ENCODE results near the gene TANK. TPM values are rescaled to one million over a fixed set of nuclear protein-coding genes. Genes with fewer than 3 reads are reported as not detected.
A peak's percentile ranks its signal among the peaks of the same experiment; 100 is the strongest.

The TANK gene
- total RNA-seq, 1 donor from 2014 or later, result 114 TPM

- no peak for DNase-seq
Measured at GRCh38 chr2:161233858-161234431, 73.7 kb downstream of the TANK start.

GRCh38 chr2:161234627-161235026, 74.4 kb downstream of the TANK start:
- no peak for DNase-seq

GRCh38 chr2:161237392-161238264, 77.4 kb downstream of the TANK start:
- DNase-seq, result peak; percentile 58

DNA sequence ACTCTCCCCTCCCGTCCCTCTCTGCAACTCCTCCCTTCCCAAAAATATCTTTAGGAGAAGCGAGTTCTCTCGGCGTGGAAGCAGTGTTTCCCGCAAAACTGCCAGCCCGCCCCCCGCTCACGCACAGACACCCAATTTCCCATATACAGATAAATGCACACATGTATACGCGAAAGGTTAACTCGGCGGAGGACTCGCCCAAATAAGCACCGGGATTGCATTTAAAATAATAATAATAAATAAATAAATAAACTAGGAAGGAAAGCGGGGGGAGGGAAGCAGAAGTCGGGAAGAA, 78.0 kb downstream of the TANK start:
- DNase-seq, result no peak

GRCh38 chr2:161238560-161239325, 78.5 kb downstream of the TANK start:
- DNase-seq, result peak; percentile 65

DNA sequence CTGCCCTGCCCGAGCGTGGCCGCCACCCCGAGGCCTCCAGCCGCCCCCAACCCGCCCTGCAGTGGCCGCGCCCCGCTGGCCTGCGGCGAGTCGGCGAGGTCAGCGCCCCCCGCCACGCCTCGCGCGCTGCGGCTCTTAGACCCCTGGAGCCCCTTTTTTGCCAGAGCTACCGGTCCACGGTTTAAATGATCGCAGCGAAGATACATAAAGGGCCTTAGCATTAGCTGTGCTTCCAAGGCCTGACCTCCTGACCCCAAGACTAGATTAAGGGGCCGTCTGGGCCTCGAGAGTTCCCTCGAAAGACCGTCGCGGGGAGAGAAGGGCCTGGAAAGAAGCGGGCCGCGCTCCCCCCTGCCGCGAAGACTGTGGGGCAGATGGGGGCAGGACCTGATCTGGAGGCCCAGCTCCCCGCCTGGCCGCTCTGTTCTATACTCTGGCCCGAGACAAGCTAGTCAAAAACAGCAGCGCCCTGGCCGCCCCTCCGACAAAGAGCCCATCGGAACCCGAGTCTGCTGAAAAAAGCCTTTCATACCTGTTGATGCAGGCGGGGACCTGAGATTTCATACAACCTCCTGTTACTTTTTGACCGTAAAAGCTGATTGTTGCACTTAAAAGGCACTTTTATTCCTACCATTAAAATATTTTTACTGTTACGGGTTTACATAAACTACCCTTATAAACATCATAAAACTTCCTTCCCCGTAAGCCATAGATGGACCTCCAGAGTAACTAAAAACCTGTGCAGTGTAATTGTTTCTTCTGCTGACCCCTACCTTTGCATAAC, 79.3 kb downstream of the TANK start:
- no peak for DNase-seq

DNA sequence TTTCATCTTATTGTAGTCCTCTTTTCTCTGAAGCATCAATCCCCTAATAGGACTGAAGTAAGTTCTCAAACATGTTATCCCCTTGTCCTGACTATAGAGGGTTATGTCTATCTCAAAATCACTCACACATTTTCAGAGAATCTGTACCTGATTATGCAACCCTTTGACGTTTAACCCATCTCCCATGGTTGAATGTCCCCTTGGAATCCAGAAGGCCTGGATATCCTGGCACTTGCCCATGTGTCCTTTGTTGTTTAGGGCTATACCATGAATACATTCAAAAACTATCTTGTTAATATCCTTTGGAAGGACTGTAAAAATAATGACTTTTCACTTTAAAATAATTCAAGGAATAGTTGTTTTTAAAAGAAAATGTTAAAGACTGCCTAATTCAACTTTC, 81.7 kb downstream of the TANK start:
- no peak for DNase-seq

GRCh38 chr2:161243312-161243711, 83.1 kb downstream of the TANK start:
- no peak for DNase-seq

GRCh38 chr2:161243905-161244304, 83.7 kb downstream of the TANK start:
- DNase-seq, result peak; percentile 10

- DNase-seq, result peak; percentile 32
Measured at GRCh38 chr2:161244387-161245260, 84.4 kb downstream of the TANK start.

GRCh38 chr2:161245261-161245553, 85.0 kb downstream of the TANK start:
- no peak for DNase-seq

- no peak for DNase-seq
Measured at GRCh38 chr2:161245671-161246070, 85.4 kb downstream of the TANK start.

GRCh38 chr2:161246281-161246680, 86.1 kb downstream of the TANK start:
- DNase-seq, result no peak

- DNase-seq, result peak; percentile 81
Measured at GRCh38 chr2:161250864-161251436, 90.7 kb downstream of the TANK start.

DNA sequence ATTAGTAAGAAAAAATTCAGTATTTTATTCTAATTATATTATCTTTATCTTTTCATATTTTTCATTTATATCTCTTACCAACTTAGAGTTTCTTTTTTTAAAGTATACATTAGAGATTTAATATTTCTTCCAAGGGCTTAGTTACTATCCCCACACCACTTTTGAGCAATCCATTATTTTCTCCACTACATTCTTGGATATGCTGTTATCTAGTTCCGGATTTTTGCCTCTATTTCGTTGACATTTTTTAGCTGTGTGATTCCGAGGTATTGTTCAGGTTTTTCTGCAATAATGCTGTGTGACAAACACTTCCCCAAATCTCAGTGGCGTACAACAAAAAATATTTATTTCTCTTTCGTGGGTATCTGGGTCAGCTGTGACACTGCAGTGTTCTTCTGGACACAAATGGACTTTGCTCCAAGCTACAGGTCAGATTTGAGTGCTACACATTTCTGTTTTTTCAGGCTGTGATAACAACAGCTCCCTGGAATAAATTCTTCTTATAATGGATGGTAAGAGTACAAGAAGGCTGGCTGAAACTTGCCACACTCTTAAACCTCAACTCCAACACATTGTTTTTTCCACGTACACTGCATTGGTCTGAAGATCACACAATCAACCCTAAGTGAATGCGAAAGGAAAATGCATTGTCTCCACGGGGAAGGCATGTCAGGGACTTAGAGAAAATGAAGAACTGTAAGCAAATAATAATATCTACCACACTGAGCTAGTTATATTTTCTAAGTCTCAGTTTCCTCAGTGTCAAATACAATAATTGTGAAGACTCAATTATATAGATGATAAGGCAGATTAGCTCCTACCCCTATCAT, 97.1 kb downstream of the TANK start:
- no peak for DNase-seq

- DNase-seq, result no peak
Measured at GRCh38 chr2:161265874-161266273, 105.6 kb downstream of the TANK start.

DNA sequence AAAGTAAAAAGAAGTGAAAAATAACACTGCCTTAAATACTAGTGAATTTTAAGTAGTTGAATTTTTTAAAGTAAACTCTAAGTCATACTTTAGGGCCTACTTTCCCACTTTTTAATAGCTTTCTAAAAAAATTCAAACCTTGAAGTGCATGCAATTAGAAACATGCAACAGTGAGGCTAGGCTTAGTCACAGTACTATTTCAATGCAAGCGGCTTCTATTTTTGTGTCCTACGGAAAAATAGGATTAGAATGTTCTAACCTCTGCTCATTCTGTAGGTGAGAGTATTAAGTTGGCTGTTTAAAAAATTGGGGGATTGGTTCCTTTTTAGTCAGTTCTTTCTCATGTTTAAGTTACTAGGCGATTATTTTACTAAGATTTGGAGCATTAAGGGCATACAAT, 108.9 kb downstream of the TANK start:
- no peak for DNase-seq

GRCh38 chr2:161273038-161273760, 113.0 kb downstream of the TANK start:
- DNase-seq, result peak; percentile 85

DNA sequence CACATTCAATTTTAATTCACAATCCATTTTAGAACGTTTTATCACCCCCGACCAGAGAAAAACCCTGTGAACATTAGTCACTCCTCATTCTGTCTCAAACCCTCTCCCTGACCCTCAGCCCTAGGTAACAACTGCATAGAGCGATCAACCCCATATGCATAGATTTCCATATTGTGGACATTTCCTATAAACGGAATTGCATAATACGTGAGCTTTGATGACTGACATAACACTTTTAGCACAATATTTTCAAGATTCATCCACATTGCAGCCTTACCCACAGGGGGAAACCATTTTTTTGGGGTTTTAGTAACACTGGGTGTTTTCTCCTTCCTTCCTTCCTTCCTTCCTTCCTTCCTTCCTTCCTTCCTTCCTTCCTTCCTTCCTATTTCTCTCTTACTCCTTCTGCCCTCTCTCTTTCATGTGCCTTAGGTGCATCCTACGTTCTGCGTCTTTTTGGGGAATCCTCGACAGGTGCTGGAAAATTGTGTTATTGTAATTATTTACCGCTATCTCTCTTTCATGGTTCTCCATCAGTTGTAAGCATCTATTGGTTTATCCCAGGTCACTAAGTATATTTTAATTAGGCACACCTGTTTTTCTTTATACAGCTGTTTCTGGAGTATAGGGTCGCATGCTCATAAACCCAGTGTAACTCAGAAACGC, 118.5 kb downstream of the TANK start:
- peak; percentile 32 for DNase-seq

Measured in dermis blood vessel endothelial cell (primary cell).